HG02642 (cell line): ENCODE data around the gene NEURL2.
"Not testable (repeated sequence)": the region's sequence is repeated elsewhere in the genome, so short reads cannot be mapped to it uniquely, and the experiment has no call there.

Experiments used
- ATAC-seq: cut with Tn5 transposase; IDR thresholded peaks from one replicate; pipeline ENCODE4 v1.9.1; 2021; ENCODE audit warnings: mild to moderate bottlenecking; ENCODE audit not compliant: unreplicated experiment, poor library complexity

The NEURL2 gene

GRCh38 chr20:45902199-45902701 lies 11.2 kb upstream of the NEURL2 start:
- ATAC-seq: no peak

DNA sequence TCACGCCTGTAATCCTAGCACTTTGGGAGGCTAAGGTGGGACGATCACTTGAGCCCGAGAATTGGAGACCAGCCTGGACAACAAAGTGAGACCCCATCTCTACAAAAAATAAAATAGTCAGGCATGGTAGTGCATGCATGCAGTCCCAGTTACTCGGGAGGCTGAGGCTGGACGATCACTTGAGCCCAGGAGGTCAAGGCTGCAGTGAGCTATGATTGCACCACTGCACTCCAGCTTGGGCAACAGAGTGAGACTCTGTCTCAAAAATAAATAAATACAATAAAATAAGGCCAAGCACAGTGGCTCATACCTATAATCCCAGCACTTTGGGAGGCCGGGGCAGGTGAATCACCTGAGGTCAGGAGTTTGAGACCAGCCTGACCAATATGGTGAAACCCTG lies 10.3 kb upstream of the NEURL2 start:
- ATAC-seq: not testable (repeated sequence)

DNA sequence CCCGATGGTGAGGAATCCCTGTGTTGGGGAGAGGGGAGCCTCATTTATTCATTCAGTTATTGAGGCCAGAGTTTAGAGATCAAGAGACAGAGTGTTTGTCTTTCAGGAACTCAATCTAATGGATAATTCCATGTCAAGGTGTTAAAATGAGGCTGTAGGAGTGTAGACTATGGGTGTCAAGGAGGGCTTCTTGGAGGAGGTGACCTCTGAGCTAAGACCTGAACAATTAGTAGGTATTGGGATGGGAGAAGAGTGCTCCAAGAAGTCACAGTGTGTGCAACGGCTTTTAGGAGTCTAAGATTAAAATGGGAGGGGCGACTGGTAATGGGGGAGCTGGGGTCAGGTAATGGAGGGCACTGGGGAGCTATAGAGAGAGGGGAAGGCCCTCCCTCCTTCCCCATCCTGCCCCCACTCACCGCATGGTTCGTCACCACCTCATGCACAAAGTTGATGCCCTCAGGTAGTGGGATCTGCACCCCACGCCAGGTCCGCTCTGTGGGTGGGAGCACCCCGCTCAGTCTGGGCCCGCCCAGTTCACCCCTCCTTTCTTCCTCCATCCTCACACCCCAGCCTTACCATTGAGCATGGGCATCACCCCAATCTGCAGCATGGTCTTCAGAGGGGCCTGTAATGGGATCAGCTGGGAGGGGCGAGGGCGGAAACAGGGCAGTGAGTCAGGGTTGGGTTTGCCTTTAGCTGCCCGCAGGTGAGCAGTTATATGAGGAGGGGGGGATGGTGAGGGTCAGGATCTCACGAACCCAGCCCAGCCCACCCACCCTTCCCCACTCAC lies 8.2 kb upstream of the NEURL2 start:
- ATAC-seq: no peak

- ATAC-seq: no peak
Measured at GRCh38 chr20:45898285-45898684, 7.3 kb upstream of the NEURL2 start.

DNA sequence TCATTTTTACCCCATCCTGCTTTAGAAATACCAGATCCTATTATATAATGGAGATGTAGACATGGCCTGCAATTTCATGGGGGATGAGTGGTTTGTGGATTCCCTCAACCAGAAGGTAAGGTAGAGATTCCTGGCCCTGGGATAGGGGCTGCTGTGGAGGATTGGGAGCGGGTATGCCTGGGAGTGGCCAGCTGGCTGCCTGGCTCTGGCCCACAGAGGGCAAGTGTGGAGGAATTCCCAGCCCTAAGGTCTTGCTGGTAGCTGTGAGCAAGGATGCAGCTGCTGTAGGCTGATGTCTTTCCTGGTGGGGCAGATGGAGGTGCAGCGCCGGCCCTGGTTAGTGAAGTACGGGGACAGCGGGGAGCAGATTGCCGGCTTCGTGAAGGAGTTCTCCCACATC lies 6.7 kb upstream of the NEURL2 start:
- no peak for ATAC-seq

DNA sequence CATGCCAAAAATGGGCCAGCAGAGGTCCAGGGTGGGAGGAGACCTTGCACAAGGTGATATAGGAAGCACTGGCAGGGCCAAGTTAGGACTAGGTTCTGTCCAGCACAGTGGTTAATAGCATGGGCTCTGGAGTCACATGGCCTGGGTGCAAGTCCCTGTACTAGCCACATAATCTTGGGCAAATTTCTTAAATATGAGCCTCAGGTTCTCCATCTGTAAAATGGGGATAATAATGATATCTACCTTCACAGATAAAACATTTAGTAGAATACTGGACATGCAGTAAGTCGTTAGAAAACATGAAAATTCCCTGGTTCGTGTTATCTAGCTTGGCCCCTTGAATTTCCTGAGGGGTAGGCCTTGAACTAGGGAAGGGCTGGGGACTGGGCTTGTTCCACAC lies 6.3 kb upstream of the NEURL2 start:
- ATAC-seq: no peak

- ATAC-seq: no peak
Measured at GRCh38 chr20:45896641-45897161, 5.7 kb upstream of the NEURL2 start.

GRCh38 chr20:45894797-45895196 lies 3.8 kb upstream of the NEURL2 start:
- ATAC-seq: no peak

DNA sequence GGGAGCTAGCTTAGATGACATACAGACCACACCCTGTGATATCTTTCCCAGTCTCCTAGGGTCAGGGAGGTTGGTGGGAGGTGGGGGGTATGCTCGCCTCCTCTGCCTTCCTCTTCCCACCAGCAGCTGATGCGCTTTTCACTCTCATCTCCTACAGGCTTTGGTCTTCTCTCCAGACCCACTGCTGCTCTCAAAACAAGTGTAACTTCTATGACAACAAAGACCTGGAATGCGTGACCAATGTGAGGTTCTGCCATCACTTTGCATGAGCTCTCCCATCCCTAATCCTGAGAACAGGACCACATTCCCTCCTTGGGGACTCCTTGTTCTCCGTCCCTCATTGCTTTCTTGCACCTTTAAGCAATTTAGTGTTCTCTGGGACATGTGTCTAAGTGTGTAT lies 2.8 kb upstream of the NEURL2 start:
- ATAC-seq: no peak

DNA sequence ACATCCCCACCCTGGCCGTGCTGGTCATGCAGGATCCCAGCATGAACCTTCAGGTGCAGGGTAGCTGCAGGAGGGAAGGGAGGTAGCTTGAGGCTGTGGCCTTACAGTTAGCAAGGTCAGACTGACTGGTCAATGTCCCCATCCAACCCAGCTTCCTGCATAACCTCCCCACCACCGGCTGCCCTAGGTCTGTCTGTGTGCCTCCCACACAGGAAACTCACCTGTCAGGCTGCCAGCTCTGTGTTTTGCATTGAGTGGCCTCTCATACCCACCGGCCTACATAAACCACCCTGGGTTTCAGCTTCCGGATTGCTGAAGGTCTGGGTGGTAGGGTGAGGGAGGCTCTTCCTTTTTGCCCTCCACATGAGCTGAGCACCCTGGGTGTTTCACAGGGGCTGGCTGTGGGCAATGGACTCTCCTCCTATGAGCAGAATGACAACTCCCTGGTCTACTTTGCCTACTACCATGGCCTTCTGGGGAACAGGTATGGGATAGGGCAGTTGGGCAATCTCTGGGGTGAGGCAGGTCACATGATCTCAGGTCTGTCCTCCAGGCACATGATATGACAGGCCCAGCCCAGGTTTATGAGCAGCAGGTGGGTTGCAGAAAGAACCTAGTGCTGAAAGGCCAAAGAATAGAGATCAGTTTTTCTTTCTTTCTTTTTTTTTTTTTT lies 2.0 kb upstream of the NEURL2 start:
- ATAC-seq: no peak

DNA sequence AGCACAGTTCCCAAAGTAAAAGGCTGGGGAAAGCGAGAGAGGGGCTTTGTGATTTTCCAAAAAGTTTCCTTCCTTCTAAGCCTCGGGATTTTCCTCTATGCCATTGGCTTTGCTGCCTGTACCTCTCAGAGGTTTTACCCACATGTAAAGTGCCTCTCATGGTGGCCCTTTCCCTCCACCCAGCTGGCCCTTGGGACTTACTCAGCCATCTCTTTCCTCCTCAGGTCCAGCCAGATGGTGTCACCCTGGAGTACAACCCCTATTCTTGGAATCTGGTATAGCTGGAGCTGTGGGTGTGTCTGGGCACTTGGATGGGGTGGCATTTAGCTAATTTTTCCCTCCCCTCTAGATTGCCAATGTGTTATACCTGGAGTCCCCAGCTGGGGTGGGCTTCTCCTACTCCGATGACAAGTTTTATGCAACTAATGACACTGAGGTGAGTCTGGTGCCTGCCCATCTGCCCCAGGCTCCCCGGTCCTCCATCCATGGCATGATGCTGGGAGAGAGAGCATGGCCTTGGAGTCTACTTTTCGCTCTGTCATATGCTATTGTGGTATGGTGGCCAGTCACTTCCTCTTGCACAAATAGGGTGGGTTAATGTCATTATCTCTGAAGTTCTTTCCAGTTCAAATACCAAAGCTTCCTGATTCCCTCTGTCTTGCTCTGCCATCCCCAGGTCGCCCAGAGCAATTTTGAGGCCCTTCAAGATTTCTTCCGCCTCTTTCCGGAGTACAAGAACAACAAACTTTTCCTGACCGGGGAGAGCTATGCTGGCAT lies 1.2 kb upstream of the NEURL2 start:
- ATAC-seq: no peak

- peak; percentile 27 for ATAC-seq
Measured at GRCh38 chr20:45890077-45890984, 677 bp downstream of the NEURL2 start.

GRCh38 chr20:45888681-45889080 lies 2.3 kb downstream of the NEURL2 start:
- ATAC-seq: no peak

DNA sequence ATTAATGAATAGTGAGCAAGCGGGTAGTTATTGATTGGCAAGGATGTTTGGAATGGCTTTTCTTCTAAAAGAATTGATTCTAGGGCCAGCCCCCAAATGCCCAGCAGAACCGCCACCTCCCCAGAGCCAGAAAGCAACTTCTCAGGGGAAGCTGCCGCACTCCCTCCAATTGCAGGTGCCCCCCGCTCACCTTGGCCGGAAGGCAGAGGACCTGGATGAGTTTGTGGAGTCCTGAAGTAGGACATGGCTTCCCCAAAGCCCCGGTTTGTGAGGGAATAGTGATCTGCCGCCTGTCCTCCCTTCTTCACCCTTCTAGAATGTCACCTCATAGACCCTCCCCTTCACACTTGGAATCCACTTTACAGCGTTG lies 3.7 kb downstream of the NEURL2 start, which contains the start of gene SPATA25:
TSS of gene SPATA25 (minus strand) at position 277 of the 370 bp plus-strand sequence. CDS start at position 245, 32 bp downstream.
- ATAC-seq: no peak

DNA sequence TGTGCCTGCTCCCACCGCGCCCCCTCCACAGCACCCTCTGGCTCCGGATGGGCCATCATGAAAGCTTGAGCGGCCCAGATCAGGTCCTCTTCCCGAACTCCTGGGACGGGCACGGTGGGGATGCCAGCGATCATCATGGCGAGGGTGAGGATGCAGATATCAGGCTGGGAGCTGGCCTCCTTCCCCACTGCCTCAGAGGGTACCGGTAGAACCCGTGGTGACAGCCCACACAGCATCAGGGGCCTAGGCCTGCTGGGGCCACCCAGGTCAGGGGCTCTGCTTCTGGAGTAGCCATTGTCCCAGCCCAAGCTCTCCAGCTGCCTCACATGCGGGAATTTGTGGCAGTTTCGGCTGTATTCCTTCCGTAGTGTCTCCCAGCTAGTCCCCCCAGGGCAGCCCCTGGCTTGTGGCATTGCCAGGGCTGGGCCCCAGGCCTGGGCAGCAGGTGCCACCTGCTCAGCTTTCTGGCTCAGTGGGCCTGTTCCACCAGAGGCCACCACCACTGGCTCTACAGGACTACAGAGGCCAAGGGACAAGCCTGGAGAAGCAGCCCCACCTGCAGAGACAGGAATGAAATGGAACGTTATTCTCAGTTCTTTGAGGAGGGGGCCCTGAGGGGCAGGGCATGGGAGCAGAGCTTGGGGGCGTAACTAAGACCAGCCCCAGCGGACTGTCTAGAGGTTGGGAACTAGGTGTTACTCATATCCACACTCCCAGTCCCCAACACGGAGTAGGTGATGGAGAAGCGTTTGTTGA lies 4.2 kb downstream of the NEURL2 start:
- no peak for ATAC-seq

DNA sequence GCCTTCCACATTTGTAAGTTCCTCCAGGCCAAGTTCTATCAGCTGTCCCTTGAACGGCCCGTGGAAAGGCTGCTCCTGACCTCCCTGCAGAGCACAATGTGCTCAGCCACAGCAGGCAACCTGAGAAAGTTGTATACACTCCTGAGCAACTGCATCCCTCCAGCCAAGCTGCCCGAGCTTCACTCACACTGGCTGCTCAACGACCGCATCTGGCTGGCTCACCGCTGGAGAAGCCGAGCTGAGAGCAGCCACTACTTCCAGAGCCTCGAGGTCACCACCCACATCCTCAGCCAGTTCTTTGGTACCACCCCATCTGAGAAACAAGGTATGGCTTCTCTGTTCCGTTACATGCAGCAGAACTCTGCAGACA lies 7.9 kb downstream of the NEURL2 start:
- ATAC-seq: no peak

- ATAC-seq: no peak
Measured at GRCh38 chr20:45882469-45883099, 8.4 kb downstream of the NEURL2 start.

GRCh38 chr20:45880988-45881788 lies 9.8 kb downstream of the NEURL2 start, which contains the start of gene ZSWIM1:
TSS of gene ZSWIM1 (plus strand) at chr20:45881227. CDS start at chr20:45882593, 1,366 bp downstream.
- ATAC-seq: peak; percentile 98
